ENCODE results near the gene ZNF580.

The ZNF580 gene, protein sequence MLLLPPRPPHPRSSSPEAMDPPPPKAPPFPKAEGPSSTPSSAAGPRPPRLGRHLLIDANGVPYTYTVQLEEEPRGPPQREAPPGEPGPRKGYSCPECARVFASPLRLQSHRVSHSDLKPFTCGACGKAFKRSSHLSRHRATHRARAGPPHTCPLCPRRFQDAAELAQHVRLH

DNA sequence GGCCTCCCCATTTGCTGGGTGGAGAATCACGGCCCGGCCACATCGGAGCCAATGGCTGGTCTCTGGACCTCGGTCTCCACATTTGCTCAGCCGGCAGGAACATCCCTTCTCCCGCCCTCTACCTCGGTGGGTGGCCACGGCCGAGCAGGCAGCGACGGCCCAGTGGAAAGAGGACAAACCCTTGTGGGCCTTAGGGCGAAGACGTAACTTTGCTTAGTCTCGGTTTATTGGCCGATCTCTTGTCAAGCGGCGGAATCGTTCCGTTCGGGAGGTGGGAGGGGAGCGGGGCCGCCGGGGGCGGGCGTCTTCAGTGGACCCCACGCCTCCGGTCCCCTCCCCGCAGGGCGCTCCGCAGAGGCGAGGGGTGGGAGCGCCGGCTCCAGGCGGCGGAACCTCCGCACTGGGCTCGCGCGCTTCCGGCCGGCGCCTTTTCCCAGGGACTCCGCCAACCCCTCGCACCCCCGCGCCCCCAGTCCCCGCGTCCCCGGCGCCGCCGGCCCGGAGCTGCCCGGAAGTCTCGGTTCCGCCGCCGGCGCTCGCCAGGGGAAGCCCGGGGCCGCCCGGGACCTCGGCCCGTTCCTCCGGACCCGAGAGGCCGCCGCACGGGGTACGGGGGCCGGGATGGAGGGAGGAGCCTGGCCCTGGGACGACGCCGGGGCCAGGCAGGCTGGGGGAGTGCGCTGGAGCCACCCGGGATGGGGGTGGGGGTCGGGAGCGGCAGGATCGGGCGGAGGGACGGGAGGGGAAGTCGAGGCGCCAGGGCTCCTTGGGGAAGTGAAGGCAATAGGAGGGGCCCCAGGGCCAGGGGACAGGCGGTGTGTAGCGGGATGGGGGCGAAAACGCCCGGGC lies at the start of gene ZNF580:
TSS of gene ZNF580 (plus strand) at position 426 of the 849 bp plus-strand sequence. CDS start 1,507 bp downstream, outside the sequence.
- peak; percentile 90 for DNase-seq

DNA sequence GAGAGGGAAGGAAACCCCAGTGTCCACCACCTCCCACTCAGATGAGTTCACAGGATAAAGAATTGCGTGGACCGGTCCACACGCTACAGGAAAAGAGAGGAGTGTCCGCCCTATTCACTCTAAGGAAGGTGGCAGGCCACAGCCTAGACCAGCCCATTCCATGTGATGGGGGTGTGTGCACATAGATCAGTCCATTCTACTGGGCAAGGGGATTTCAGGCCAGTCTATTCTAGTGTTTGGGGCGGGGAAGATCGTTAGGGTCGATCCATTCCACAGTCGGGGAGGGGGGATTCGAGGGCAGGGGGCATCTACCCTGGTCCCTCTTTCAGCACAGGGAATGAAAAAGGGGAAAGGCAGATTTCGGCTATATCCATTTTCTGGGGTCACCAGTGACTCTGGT lies 49.2 kb upstream of the ZNF580 start:
- DNase-seq, result no peak

DNA sequence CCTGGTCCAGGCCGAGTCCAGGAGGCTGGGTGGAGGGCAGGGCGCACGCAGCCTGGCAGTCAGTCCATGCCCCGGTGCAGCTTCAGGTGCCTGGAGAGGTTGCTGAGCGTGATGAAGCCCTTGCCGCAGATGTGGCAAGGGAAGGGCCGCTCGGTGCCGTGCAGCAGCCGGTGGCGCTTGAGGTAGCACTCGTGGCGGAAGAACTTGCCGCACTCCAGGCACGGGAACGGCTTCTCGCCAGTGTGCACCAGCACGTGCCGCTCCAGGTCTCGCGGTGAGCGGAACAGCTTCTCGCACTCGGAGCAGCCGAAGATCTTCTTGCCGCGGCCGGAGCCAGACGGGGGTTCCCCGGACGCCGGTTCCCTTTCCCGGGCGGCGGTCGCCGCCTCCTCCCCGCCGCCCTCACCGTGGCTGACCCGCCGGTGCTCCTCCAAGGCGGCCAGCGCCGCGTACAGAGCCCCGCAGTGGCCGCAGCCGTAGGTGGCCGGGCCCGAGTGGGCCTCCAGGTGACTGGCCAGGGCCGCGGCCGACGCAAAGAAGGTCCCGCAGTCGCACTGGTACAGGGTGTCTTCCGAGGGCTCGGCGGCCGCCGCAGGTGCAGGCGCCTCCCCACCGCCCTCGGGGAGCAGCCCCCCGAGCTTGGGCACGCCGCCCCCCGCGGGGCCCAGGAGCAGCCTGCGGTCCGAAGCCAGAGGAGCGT lies 48.3 kb upstream of the ZNF580 start:
- no peak for DNase-seq

DNA sequence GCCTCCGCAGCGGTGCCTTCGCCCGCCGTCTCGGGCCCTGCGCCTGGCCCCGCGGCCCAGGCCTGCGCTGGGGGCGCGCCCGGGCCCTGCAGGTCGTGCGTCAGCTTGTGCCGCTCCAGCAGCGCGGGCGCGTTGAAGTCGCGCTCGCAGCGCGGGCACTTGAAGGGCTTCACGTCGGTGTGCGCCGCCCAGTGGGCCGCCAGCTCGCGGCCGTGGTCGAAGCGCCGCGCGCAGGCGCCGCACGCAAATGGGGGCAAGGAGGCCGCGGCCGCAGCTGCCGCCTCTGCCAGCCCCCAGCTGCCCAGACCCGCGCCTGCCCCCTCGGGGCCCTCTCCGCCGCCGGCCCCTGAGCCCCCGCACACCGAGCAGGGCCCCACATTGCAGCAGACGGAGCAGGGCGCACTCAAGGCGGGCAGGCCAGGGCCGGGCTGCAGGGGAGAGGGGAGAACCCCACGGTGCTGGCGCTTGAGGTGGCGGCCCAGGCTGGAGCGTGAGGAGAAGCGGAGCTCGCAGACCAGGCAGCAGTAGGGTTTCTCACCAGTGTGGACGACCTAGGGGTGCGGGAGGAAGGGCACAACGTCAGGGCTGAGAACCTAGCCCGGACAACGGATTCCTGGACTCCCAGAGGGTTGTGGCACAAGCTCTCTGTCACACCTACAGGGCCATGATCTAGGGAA lies 47.6 kb upstream of the ZNF580 start:
- no peak for DNase-seq

DNA sequence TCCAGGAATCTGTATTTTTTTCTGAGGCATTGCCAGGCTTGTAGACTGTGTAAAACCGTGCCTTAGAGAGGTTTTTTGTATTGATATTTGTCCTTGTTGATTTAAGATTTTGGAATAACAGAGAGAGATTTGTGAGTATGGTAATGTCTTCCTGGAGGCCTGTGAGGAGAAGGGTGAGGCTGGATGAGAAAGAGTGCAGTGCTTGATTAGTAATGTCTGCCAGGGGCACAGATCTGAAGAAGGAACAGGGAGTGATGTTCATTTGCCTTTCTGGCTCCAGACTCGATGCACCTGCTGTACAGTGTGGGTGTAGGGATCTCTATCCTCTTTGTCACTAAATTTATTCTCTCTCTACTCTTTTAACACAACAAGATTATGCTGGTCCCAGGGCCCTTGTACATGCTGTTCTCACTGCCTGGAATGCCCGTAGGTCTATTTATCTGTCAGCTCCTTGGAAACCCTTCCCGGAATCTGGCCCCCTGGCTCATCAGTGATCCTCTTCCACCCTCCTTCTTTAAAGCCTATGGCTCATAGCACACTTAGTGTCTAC lies 45.7 kb upstream of the ZNF580 start:
- no peak for DNase-seq

DNA sequence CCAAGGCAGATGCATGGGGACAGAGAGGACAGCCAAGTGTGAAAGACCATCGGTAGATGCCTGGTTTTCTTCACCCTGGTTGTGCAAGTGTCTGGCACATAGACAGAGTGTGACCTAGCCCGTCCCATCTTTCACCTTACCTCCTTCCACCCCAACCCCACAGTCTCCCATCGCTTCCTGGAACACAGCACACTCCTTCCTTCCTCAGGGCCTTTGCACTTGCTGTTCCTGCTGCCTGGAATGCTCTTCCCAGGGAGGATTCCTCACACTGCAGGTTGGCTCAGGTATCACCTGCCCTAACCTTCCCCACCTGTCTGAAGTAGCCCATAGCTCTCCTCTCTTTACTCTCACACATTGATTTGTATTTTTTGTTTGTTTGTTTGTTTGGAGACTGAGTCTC lies 44.5 kb upstream of the ZNF580 start:
- no peak for DNase-seq

DNA sequence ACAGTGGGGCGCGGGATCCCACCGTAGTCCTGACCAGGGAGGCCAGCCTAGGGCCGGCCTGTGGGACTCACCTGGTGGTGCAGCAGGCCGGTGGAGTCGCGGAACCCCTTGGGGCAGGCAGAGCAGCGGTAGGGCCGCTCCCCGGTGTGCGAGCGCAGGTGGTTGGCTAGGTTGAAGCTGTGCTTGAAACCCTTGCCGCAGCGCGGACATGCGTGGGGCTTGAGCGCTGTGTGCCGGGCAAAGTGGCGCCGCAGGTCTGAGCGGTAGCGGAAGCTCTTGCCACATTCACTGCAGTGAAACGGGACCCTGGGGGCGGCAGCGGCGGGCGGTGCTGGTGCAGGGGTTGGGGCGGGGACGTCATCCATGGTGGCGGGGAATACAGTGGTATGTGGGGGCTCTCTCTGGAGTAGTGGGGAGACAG lies 43.3 kb upstream of the ZNF580 start:
- DNase-seq, result no peak

DNA sequence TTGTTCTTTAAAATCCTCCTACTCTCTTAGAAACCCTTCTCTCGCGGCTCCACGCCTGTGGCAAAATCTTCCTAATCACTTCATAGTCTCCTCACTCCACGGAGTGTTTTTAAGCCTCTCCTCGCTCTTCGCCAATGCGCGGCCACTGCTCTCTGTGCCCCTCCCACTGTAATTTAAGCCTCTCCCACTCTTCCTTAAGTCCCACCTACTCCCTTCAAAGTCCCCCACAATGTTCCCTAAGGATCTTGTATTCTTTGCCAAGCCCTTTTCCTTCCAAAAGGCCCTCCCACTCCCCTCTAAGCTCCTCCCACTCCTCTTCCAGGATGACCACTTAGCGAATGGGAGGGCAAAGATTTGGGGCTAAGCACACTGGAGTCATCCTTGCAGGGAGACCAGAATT lies 42.8 kb upstream of the ZNF580 start:
- DNase-seq, result no peak

DNA sequence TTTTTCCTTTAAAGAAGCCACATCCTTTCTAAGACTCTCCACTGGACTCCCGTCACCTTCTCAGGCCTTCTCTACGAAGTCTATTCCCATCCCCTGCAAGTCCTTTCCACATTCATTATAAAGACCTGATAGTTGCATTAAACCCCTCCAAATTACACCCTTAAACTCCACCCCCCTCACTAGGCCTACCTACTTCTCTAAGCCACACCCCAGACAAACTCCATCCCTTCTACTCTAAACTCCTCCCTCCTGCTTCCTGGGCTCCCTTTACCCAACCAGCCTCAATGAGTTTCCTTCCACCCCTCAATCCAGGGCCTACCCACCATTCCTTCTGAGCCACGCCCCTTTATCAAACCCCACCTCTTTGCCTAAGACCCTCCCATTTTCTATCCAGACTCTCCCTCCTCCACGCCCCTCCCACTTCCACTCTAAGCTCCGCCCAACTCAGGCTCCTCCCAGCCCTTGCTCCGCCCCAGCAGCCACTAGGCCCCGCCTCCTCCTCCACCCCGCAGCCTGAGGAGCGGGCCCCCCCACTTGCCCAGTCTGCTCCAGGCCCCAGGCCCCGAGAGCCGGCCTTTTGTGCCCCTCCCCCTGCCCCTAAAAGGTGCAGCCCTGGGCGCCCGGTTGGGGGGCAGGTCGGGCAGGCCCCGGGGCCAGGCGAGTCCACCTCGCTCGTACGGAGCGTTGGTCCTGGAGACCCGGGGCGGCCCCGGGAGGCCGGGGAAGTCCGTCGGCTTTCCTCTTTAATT lies 41.9 kb upstream of the ZNF580 start:
- DNase-seq, result peak; percentile 95

DNA sequence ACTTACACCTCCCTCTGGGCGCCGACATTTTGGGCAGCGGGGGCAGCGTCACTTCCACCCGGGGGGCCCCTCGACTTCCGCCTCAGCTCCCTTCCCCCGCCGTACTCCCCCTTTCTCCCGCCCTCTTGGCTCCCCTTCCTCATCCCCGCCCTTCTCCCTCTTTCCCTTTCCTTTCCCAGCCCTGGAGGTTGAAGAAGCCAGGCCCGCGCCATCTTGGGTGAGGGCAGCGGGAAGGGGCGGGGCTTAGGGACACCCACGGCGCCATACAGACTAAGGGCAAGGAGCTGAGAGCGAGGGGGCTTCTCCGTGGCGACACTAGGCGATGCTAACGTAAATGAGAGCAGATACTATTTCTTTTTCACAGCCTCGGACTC lies 41.3 kb upstream of the ZNF580 start, which contains the start of gene FIZ1:
TSS of gene FIZ1 (minus strand) at position 50 of the 374 bp plus-strand sequence. CDS start 1,652 bp downstream, outside the sequence.
- peak; percentile 100 for DNase-seq

DNA sequence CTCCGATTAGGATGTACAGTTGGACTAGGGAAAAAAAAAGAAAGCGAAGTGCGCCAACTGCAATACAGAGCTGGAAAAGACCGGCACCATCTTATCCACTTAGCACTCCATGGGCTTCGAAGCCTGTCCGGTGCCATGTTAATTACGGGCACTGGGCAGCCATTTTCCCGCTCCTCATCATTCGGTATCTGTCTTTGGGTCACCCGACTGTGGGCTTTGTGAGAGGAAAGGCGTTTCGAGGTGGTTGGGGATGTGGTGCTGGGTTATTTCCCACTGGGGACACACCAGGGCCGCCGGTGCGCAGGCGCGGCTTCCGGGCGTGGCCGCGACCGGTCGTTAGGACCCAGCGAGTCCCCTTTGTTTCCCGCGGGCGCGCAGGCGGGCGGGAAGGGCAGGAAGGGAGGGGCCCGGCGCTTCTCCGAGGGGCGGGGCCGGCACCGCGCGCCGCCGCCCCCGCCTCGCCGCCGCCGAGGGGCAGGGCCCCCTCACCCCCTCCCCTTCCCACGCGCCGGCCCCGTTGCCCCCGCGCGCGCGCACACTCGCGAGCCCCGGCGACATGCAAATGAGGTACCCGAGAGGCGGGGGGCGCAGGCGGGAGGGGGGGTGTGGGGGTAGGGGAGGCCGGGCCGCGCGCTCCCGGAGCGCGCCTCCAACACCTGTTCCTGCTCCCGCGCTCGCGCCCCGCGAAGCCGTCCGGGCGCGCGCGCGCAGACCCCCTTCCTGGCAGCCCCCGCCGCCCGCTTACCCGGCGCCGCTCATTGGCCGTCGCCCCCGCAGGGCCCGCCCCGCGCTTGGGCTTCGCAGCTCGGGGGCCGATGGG lies 40.8 kb upstream of the ZNF580 start, which contains the start of gene ZNF524:
TSS of gene ZNF524 (plus strand) at position 447 of the 820 bp plus-strand sequence. CDS start 1,825 bp downstream, outside the sequence.
- peak; percentile 95 for DNase-seq

DNA sequence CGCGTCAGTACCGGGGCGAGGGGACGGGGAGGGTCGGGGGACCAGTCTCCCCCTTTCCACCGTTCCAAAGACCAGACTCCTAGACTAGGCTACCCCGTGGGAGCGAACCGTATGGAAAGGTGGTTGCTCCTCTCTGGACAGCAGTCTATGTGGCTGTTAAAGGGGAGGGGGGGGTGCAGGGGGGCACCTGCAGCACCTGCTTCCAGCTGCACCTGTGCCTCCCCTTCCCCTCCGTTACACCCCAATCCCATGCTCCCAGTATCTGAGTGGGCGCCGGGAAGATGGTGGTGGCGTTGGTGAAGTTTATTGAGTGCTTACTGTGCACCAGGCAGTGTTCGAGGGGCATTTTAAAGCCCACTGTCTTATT lies 40.2 kb upstream of the ZNF580 start:
- no peak for DNase-seq

DNA sequence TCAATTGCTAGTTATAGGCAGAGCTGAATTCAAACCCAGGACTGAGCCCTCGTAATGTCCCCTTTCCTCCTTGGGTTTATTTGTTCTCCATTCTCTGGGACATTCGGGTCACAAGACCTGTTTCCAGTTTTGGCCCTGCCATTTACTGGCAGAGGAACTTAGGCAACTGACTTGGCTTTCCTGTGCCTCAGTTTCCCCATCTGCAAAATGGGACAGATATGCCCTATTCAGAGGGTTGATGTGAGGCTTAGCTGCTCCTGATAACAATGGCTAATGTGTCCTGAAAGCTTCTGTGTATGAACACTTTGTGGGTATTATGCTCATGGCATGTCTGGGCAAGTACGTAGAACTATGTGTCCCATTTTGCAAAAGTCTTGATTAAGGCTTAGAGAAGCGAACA lies 39.7 kb upstream of the ZNF580 start:
- DNase-seq, result no peak

DNA sequence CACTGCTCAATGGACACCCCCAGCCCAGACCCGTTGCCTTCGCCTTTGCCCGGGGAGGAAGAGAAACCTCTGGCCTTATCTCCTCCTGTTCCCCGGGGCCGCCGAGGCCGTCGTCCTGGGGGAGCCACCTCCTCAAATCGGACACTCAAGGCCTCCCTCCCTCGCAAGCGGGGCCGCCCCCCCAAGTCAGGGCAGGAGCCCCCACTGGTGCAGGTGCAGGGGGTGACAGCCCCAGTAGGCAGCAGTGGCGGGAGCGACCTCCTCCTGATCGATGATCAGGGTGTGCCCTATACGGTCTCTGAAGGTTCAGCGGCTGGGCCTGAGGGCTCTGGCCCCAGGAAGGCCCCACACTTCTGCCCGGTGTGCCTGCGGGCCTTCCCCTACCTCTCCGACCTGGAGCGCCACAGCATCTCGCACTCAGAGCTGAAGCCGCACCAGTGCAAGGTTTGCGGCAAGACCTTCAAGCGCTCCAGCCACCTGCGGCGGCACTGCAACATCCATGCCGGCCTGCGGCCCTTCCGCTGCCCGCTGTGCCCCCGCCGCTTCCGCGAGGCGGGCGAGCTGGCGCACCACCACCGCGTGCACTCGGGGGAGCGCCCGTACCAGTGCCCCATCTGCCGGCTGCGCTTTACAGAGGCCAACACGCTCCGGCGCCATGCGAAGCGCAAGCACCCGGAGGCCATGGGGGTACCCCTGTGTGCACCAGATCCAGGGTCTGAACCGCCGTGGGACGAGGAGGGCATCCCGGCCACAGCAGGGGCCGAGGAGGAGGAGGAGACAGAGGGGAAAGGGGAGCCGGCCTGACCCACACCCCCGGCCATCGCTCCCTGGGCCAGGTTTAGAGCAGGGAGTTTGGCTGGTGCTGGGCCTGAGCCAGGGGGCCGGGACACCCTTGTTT lies 38.4 kb upstream of the ZNF580 start:
- DNase-seq, result no peak

DNA sequence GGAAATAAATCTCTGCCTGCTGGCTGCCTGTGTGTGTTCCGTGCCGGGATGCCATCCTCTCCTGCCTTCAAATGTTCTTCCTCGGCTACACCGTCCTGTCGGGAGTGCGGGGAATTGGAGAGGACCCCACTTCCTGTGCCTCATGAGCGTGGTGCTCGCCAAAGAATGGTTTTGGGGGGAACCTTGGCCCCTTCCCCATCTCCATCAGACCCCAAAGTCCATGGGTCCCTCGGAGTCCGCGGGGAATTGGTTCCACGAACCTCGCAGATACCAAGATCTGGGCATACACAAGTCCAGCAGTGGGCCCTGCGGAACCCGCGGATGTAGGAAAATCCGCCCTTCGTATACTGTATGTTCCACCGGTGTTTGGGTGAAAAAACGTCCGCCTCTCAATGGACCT lies 37.7 kb upstream of the ZNF580 start:
- DNase-seq, result no peak

DNA sequence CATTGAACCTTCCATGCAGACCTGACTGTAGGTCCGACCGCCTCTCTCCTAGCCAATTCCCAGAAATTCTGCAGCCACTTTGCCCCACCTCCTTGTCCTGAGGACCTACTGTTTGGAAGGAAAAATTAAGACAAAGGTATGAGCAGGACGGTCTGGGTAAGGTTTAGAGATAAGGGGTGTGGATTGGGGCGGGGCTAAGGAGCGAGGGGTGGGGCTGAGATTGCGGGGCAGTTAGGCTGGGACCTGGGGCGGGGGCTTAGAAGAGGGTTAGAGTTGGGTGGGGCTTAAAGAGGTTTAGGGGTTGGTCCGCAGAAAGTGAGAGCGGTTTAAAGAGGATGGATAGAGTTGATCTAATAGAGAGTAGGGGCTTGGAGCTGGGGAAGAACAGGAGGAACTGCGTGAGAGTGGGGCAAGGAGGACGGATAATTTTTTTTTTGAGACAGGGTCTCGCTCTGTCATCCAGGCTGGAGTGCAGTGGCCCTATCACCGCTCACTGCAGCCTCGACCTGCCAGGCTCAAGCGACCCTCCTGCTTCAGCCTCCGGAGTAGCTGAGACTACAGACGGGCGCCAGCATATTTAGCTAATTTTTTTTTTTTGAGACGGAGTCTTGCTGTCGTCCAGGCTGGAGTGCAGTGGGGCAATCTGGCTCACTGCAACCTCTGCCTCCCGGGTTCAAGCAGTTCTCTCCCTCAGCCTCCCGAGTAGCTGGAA lies 37.1 kb upstream of the ZNF580 start:
- DNase-seq, result no peak

DNA sequence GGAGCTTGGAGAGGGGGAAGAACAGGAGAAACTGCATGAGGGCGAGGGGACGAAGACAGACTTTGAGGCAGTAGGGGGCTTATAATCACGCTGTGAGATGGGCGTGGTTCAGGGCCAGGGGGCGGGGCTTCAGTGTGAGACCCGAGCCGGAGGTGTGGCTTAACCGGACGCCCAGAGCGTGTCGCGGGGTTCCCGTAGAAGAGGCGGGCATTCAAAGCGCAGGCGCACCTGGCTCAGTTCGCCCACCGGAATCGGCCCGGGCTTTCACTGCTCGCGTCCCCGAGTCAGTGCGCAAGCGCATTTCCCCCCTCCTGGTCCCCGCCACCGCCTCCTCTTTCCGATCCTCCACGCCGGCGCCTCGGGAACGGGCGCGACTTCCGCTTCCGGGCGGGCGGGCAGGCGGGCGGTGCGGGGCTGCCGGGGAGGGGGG lies 35.6 kb upstream of the ZNF580 start:
- DNase-seq, result peak; percentile 99

DNA sequence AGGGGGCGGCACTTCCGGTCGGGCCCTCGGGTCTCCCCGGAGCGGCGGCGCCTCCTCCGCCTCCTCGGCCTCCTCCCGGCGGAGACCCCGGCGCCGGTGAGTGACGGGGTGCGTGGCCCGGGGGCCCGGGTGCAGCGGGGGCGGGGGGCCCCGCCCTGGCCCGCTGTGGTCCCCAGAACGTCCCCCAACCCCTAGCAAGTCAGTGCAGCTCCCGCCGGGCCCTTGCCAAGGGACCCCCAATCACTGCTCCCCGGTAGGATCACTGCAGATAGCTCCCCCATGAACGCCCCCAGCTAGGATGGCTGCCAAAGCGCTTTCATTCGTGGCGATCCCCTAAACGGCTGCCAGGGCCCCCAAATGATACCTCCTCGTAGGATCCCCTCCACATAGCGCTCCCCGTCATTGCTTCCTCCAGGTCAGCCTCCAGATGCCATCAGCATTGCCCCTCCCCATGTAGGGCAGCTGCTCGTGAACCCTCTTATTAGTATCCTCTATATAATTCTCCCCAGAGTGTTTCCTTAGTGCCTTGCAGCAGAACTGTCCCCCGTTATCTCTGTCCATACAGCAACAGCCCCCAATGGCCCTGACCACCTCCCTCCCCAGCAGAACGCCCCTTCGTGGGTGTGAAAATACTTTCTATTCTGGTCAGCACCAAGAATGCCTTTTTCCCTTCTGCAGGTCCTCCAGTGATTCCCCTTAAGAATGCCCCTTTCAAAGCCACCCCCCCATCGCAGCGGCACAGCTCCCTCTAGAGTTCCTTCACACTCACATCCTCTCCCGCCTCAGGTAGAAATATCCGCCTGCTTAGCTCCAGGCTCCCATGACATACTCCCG lies 34.9 kb upstream of the ZNF580 start, which contains the start of gene ZNF865:
TSS of gene ZNF865 (plus strand) at position 11 of the 834 bp plus-strand sequence. CDS start 7,972 bp downstream, outside the sequence.
- peak; percentile 84 for DNase-seq

Data from right forelimb (tissue), 1 donor.